Activated CD4-positive, CD25-positive, alpha-beta regulatory T cell treated with anti-CD3 and anti-CD28 coated beads, Interleukin-2, amount 50 U/mL, for 72 hours (primary cell): ENCODE results near the gene NDUFS6.
"Not testable (repeated sequence)": the region's sequence is repeated elsewhere in the genome, so short reads cannot be mapped to it uniquely, and the experiment has no call there.

Experiments used
- DNase-seq: peaks from one replicate; pipeline ENCODE4 v3.0.0; 2021

The NDUFS6 gene

GRCh38 chr5:1835431-1835830 is 34.2 kb downstream of the NDUFS6 start:
- no peak for DNase-seq

- DNase-seq = no peak
These were observed 35.1 kb downstream of the NDUFS6 start for GRCh38 chr5:1836176-1836890.

- no peak for DNase-seq
These were observed 36.0 kb downstream of the NDUFS6 start for GRCh38 chr5:1836891-1837880.

GRCh38 chr5:1838013-1838412 is 36.8 kb downstream of the NDUFS6 start:
- DNase-seq = no peak

GRCh38 chr5:1840071-1840547 is 38.9 kb downstream of the NDUFS6 start:
- DNase-seq = no peak

GRCh38 chr5:1840741-1841521 is 39.7 kb downstream of the NDUFS6 start:
- DNase-seq = no peak

- DNase-seq = no peak
These were observed 41.0 kb downstream of the NDUFS6 start for GRCh38 chr5:1842004-1842819.

- DNase-seq = not testable (repeated sequence)
These were observed 42.6 kb downstream of the NDUFS6 start for GRCh38 chr5:1843761-1844160.

- DNase-seq = no peak
These were observed 43.7 kb downstream of the NDUFS6 start for GRCh38 chr5:1844708-1845436.

- DNase-seq = no peak
These were observed 44.5 kb downstream of the NDUFS6 start for GRCh38 chr5:1845696-1846095.

- no peak for DNase-seq
These were observed 45.4 kb downstream of the NDUFS6 start for GRCh38 chr5:1846583-1846982.

- DNase-seq = no peak
These were observed 45.8 kb downstream of the NDUFS6 start for GRCh38 chr5:1847056-1847455.

GRCh38 chr5:1847611-1848010 is 46.4 kb downstream of the NDUFS6 start:
- no peak for DNase-seq

GRCh38 chr5:1850324-1851154 is 49.3 kb downstream of the NDUFS6 start:
- DNase-seq = no peak

- DNase-seq = no peak
These were observed 50.2 kb downstream of the NDUFS6 start for GRCh38 chr5:1851290-1851934.

- no peak for DNase-seq
These were observed 51.2 kb downstream of the NDUFS6 start for GRCh38 chr5:1852324-1852947.

GRCh38 chr5:1853531-1853930 is 52.3 kb downstream of the NDUFS6 start:
- DNase-seq = no peak

- DNase-seq = no peak
These were observed 53.9 kb downstream of the NDUFS6 start for GRCh38 chr5:1855075-1855474.

- no peak for DNase-seq
These were observed 54.4 kb downstream of the NDUFS6 start for GRCh38 chr5:1855596-1855995.
